Trophoblast cell (in vitro differentiated cells and primary cell): ENCODE data around the gene IL1RAPL2.

Experiments used
- DNase-seq, 2 donors: peaks; one replicate each; pipeline ENCODE4 v3.0.0-alpha.2; 2016
- H2AFZ ChIP-seq: 2 replicates; pipeline ENCODE4 v1.6.1; 2013; ENCODE audit warnings: low read length, moderate library complexity, mild to moderate bottlenecking; ENCODE audit not compliant: insufficient read depth, poor library complexity
- H2AK5ac ChIP-seq: 2 replicates; pipeline ENCODE4 v1.6.1; 2013; ENCODE audit warnings: mild to moderate bottlenecking, low read length
- H2BK120ac ChIP-seq: 2 replicates; pipeline ENCODE4 v1.6.1; 2013; ENCODE audit warnings: low read length, mild to moderate bottlenecking, moderate library complexity; ENCODE audit not compliant: insufficient read depth, poor library complexity
- H2BK12ac ChIP-seq: 2 replicates; pipeline ENCODE4 v1.6.1; 2013; ENCODE audit warnings: mild to moderate bottlenecking, low read length, moderate library complexity
- H2BK5ac ChIP-seq: 2 replicates; pipeline ENCODE4 v1.6.1; 2013; ENCODE audit warnings: low read length, low read depth, moderate library complexity, mild to moderate bottlenecking; ENCODE audit not compliant: poor library complexity
- H3K14ac ChIP-seq: 2 replicates; pipeline ENCODE4 v1.6.1; 2013; ENCODE audit warnings: mild to moderate bottlenecking, low read length
- H3K18ac ChIP-seq: 2 replicates; pipeline ENCODE4 v1.6.1; 2013; ENCODE audit warnings: mild to moderate bottlenecking, low read length
- H3K23ac ChIP-seq: 2 replicates; pipeline ENCODE4 v1.6.1; 2013; ENCODE audit warnings: low read length
- H3K27ac ChIP-seq: 2 replicates; pipeline ENCODE4 v1.5.1; 2013; ENCODE audit warnings: low read depth, mild to moderate bottlenecking, inconsistent platforms, low read length, moderate library complexity
- H3K27me3 ChIP-seq: 2 replicates; pipeline ENCODE4 v1.6.1; 2013; ENCODE audit warnings: inconsistent platforms, mild to moderate bottlenecking, low read length, moderate library complexity; ENCODE audit not compliant: insufficient read depth
- H3K36me3 ChIP-seq, 2 experiments: 1 replicate in 1 of 2; 2 replicates in 1 of 2; pipeline ENCODE4 v1.6.1; 2013; ENCODE audit warnings: low read length in 2 of 2, mild to moderate bottlenecking in 2 of 2, moderate library complexity in 1 of 2; ENCODE audit not compliant: insufficient read depth in 2 of 2, control insufficient read depth in 1 of 2
- H3K4ac ChIP-seq: 2 replicates; pipeline ENCODE4 v1.6.1; 2013; ENCODE audit warnings: low read depth, mild to moderate bottlenecking, low read length, moderate library complexity
- H3K4me1 ChIP-seq, 2 experiments: 1 replicate in 1 of 2; 2 replicates in 1 of 2; pipeline ENCODE4 v1.6.1; 2013; ENCODE audit warnings: low read length in 2 of 2, mild to moderate bottlenecking in 2 of 2, moderate library complexity in 1 of 2; ENCODE audit not compliant: insufficient read depth in 2 of 2, control insufficient read depth in 1 of 2
- H3K4me2 ChIP-seq: 2 replicates; pipeline ENCODE4 v1.6.1; 2013; ENCODE audit warnings: inconsistent platforms, mild to moderate bottlenecking, low read length, moderate library complexity
- H3K4me3 ChIP-seq: 2 replicates; pipeline ENCODE4 v1.5.1; 2013; ENCODE audit warnings: mild to moderate bottlenecking, low read depth, low read length, inconsistent platforms
- H3K79me1 ChIP-seq: one replicate; pipeline ENCODE4 v1.6.1; 2013; ENCODE audit warnings: low read length
- H3K79me2 ChIP-seq: 2 replicates; pipeline ENCODE4 v1.6.1; 2013; ENCODE audit warnings: low read length, mild to moderate bottlenecking; ENCODE audit not compliant: control insufficient read depth, insufficient read depth, poor library complexity
- H3K9ac ChIP-seq: 2 replicates; pipeline ENCODE4 v1.6.1; 2013; ENCODE audit warnings: mild to moderate bottlenecking, low read length
- H3K9me3 ChIP-seq: 2 replicates; pipeline ENCODE4 v1.6.1; 2013; ENCODE audit warnings: low read depth, mild to moderate bottlenecking, control low read depth, inconsistent platforms, low read length; ENCODE audit not compliant: insufficient read depth
- H4K12ac ChIP-seq: 2 replicates; pipeline ENCODE4 v1.6.1; 2013; ENCODE audit warnings: low read depth, mild to moderate bottlenecking, low read length, moderate library complexity
- H4K8ac ChIP-seq: 2 replicates; pipeline ENCODE4 v1.6.1; 2013; ENCODE audit warnings: low read depth, mild to moderate bottlenecking, low read length, moderate library complexity
- H4K91ac ChIP-seq: one replicate; pipeline ENCODE4 v1.6.1; 2013; ENCODE audit warnings: low read depth, mild to moderate bottlenecking, low read length, moderate library complexity
- WGBS: extraction: QIAGEN DNeasy Blood & Tissue Kit; methylation state at CpG from one replicate; pipeline ENCODE4 v1.1.7; 2013; ENCODE audit warnings: missing lambda C conversion rate; ENCODE audit not compliant: insufficient read length, insufficient coverage; ENCODE audit errors: extremely low coverage; 5-methylcytosine and 5-hydroxymethylcytosine counted together

IL1RAPL2 gene

DNA sequence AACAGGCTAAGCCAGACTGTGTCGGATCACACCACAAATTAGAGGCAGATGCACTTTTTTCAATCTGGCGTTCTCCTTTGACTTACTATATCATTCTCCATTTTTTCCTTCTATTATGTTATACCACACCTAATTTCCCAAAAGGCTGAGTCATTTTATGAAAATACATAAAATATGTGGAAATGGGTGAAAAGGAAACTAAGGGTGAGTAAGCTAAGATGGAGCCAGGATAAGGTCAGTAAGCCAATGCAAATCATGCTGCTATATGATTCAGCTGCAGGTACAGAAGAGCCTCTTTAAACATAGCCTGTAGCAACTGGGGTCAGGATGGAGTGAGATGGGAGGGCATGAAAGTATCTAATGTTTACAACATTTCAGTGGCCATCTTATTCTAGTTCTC, 748.5 kb downstream of the IL1RAPL2 start:
- Histone ChIP-seq H3K4ac (no peak overlapping the region), H3K27me3 (no peaks in the 10 kb centered on the region), H3K4me3 (no peak overlapping the region), H3K4me2 (no peak overlapping the region), H3K27ac (no peak overlapping the region), H2BK5ac (no peak overlapping the region), H4K91ac (no peak overlapping the region), H3K14ac (no peak overlapping the region), H3K4me1 (no peaks in the 10 kb centered on the region), H4K12ac (no peak overlapping the region), H3K9ac (no peak overlapping the region), H2BK120ac (no peak overlapping the region), H2BK12ac (no peak overlapping the region), H2AK5ac (no peak overlapping the region), H3K36me3 (no peaks in the 10 kb centered on the region), H3K9me3 (no peaks in the 10 kb centered on the region), H3K18ac (no peak overlapping the region), H3K79me2 (no peaks in the 10 kb centered on the region), H2AFZ (no peak overlapping the region), H4K8ac (no peak overlapping the region), H3K79me1 (no peaks in the 10 kb centered on the region), H3K23ac (no peak overlapping the region)
- WGBS: no CpG with 5 or more reads among the region's 2 CpGs
- DNase-seq: peak; percentile 31 to 72

- Histone ChIP-seq H3K4me2 (no peak overlapping the region), H2BK12ac (no peak overlapping the region), H3K9me3 (no peaks in the 10 kb centered on the region), H3K14ac (no peak overlapping the region), H3K79me2 (no peaks in the 10 kb centered on the region), H4K12ac (no peak overlapping the region), H3K4me1 (no peaks in the 10 kb centered on the region), H4K91ac (no peak overlapping the region), H2BK5ac (no peak overlapping the region), H3K4me3 (no peak overlapping the region), H3K36me3 (no peaks in the 10 kb centered on the region), H3K79me1 (no peaks in the 10 kb centered on the region), H3K27ac (no peak overlapping the region), H3K23ac (no peak overlapping the region), H3K4ac (no peak overlapping the region), H2BK120ac (no peak overlapping the region), H4K8ac (no peak overlapping the region), H2AK5ac (no peak overlapping the region), H2AFZ (no peak overlapping the region), H3K27me3 (no peaks in the 10 kb centered on the region), H3K9ac (no peak overlapping the region), H3K18ac (no peak overlapping the region)
- peak in 1 of 2 donors; percentile 70 for DNase-seq
- no CpG with 5 or more reads among the region's 1 CpG for WGBS
Observed at GRCh38 chrX:105315248-105315647, 749.2 kb downstream of the IL1RAPL2 start.

GRCh38 chrX:105317117-105317516, 751.1 kb downstream of the IL1RAPL2 start:
- H3K79me1 ChIP-seq: no peaks in the 10 kb centered on the region
- WGBS: no CpG with 5 or more reads among the region's 2 CpGs
- no peak overlapping the region for H2BK12ac ChIP-seq
- no peak overlapping the region for H4K12ac ChIP-seq
- no peak overlapping the region for H3K14ac ChIP-seq
- no peak overlapping the region for H2AK5ac ChIP-seq
- H4K91ac ChIP-seq: no peak overlapping the region
- H2AFZ ChIP-seq: no peak overlapping the region
- no peak overlapping the region for H3K4ac ChIP-seq
- H4K8ac ChIP-seq: no peak overlapping the region
- no peak overlapping the region for H3K23ac ChIP-seq
- H3K4me2 ChIP-seq: no peak overlapping the region
- H3K36me3 ChIP-seq: no peaks in the 10 kb centered on the region
- no peak overlapping the region for H3K9ac ChIP-seq
- no peak overlapping the region for H2BK120ac ChIP-seq
- no peak for DNase-seq
- H3K9me3 ChIP-seq: no peaks in the 10 kb centered on the region
- H3K27me3 ChIP-seq: no peaks in the 10 kb centered on the region
- H3K27ac ChIP-seq: no peak overlapping the region
- no peaks in the 10 kb centered on the region for H3K4me1 ChIP-seq
- H2BK5ac ChIP-seq: no peak overlapping the region
- H3K18ac ChIP-seq: no peak overlapping the region
- no peaks in the 10 kb centered on the region for H3K79me2 ChIP-seq
- H3K4me3 ChIP-seq: no peak overlapping the region

- H3K36me3 ChIP-seq: no peaks in the 10 kb centered on the region
- no peak overlapping the region for H3K4ac ChIP-seq
- WGBS: no CpG with 5 or more reads among the region's 1 CpG
- no peak overlapping the region for H4K91ac ChIP-seq
- no peaks in the 10 kb centered on the region for H3K27me3 ChIP-seq
- H2AK5ac ChIP-seq: no peak overlapping the region
- H2BK120ac ChIP-seq: no peak overlapping the region
- H3K27ac ChIP-seq: no peak overlapping the region
- H3K18ac ChIP-seq: no peak overlapping the region
- H3K14ac ChIP-seq: no peak overlapping the region
- DNase-seq: peak; percentile 4 to 51
- H3K4me1 ChIP-seq: no peaks in the 10 kb centered on the region
- H2BK5ac ChIP-seq: no peak overlapping the region
- H3K4me2 ChIP-seq: no peak overlapping the region
- H3K4me3 ChIP-seq: no peak overlapping the region
- no peak overlapping the region for H2BK12ac ChIP-seq
- no peaks in the 10 kb centered on the region for H3K79me1 ChIP-seq
- no peaks in the 10 kb centered on the region for H3K79me2 ChIP-seq
- H4K8ac ChIP-seq: no peak overlapping the region
- H3K9me3 ChIP-seq: no peaks in the 10 kb centered on the region
- no peak overlapping the region for H3K23ac ChIP-seq
- no peak overlapping the region for H4K12ac ChIP-seq
- no peak overlapping the region for H3K9ac ChIP-seq
- H2AFZ ChIP-seq: no peak overlapping the region
Observed at GRCh38 chrX:105323928-105324327, 757.9 kb downstream of the IL1RAPL2 start.
